Measurements from ENCODE around the gene GLYR1. TPM values are rescaled to one million over a fixed set of nuclear protein-coding genes. Genes with fewer than 3 reads are reported as not detected.

The GLYR1 gene
- polyA plus RNA-seq, 1 donor from 2014 or later = 78.6 TPM

DNA sequence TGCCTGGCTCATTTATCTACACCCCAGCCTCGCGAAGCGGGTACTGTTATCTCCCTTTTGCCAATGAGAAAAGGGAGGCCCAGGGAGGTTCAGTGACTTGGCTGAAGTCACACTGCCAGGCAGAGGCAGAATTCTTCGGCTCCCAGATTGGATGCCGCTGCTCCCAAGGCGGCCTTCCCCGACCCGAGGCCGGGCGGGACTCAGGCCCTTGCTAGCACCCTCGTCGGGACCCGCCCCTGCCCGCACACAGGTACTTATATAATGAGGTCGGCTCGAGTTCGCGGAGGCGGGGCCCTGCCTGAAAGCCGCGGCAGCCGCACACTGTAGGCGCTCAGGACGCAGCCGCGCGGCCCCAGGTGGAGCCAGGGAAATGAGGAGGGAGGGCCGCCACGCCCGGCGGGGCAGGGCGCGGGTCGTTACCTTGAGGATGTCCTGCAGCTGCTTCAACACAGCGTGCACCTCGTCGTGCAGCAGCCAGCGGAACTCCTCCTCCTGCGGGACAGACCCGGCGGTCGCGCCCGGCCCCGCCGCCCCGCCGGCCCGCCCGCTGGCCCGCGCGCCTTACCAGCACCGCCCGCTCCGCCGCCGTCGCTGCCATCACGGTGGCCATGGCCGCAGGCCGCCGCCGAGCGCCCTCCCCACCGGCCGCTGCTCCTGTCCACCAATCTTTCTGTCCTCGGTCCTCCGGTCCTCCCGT is 45.0 kb downstream of the GLYR1 start, which contains the start of gene ROGDI:
Gene ROGDI (minus strand): TSS at position 672 of the 697 bp plus-strand sequence. CDS start 62 bp downstream, at position 610.
- H3K9me3 ChIP-seq (ENCODE audit: low read length) = no peaks in the 10 kb centered on the region
- TF ChIP-seq EP300 (conservative IDR thresholded peaks at IDR 0.05; ENCODE audit: poor library complexity, severe bottlenecking) = peak; percentile 15
- no peak for TF ChIP-seq SMC3 (conservative IDR thresholded peaks at IDR 0.05; ENCODE audit: poor library complexity)
- peak; percentile 67 for TF ChIP-seq MXI1 (conservative IDR thresholded peaks at IDR 0.05; ENCODE audit: poor library complexity, severe bottlenecking)
- peak; percentile 19 for TF ChIP-seq RAD21 (conservative IDR thresholded peaks at IDR 0.05)
- peak within 1 kb of the TSS; percentile 83 for H2AFZ ChIP-seq (ENCODE audit: low read depth, low read length)
- no peaks in the 10 kb centered on the region for H3K27me3 ChIP-seq (ENCODE audit: insufficient read depth, low read depth, low read length)
- H4K20me1 ChIP-seq (ENCODE audit: insufficient read depth) = no peaks in the 10 kb centered on the region
- H3K9ac ChIP-seq (ENCODE audit: low read length) = peak within 1 kb of the TSS; percentile 83
- no peaks in the 10 kb centered on the region for H3F3A ChIP-seq (ENCODE audit: insufficient read depth, low read length, poor library complexity, severe bottlenecking)
- peak within 1 kb of the TSS; percentile 99 for H3K4me2 ChIP-seq (ENCODE audit: low read length)
- H3K36me3 ChIP-seq (ENCODE audit: insufficient read depth, low read length) = no peaks in the 10 kb centered on the region
- peak within 1 kb of the TSS; percentile 92 for H3K4me3 ChIP-seq (ENCODE audit: low read length)
- H3K9me2 ChIP-seq (ENCODE audit: insufficient read depth, low read length) = no peaks in the 10 kb centered on the region
- peak within 1 kb of the TSS; percentile 86 for H3K27ac ChIP-seq (ENCODE audit: low read length)
- H3K79me2 ChIP-seq (replicated peaks; ENCODE audit: insufficient read depth, low read length) = no peaks in the 10 kb centered on the region

DNA sequence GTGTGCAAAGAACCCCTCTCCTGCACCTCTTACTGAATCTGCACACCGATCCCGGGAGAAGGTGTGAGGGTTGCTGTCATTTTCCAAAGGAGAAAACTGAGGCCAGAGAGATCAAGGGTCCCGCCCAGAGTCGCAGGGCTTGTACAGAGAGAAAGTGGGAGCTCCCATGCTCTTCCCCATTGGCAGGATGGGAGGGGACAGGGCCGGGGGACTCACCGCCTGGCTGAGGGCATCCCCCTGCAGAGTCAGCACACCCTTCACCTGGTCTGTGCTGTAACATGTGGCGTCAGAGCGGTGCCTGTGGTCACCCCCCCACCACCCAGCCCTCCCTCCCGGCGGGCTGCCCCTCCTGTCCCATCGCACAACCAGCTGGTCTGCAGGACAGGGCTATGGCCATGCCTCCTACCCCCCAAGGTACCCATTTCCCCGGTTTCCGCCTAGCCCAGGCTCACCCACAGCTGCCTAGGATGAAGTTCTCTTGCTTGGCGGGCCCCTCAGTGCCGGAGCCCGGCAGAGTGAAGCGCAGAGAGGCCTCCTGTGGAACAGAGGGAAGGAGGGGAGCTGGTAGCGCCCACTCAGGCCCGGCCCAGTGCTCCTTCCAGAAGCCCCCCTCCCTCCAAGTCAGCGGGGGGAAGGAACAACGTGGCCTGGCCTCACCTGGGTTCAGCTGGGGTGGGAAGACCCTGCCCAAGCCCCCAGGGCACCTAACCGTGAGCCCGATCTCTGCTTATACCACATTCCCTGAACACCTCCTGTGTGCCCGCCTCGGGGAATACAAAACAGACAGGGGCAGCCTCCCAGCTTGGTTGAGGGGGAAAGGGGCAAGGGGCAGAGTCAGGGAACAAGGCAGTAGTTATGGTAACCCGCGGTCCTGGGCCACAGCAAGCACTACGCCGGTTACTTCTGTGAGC is 45.8 kb downstream of the GLYR1 start:
- peak overlapping the region; percentile 92 for H3K4me3 ChIP-seq (ENCODE audit: low read length)
- no peaks in the 10 kb centered on the region for H3K27me3 ChIP-seq (ENCODE audit: insufficient read depth, low read depth, low read length)
- no peaks in the 10 kb centered on the region for H4K20me1 ChIP-seq (ENCODE audit: insufficient read depth)
- no peaks in the 10 kb centered on the region for H3K9me2 ChIP-seq (ENCODE audit: insufficient read depth, low read length)
- peak overlapping the region; percentile 83 for H3K9ac ChIP-seq (ENCODE audit: low read length)
- peak overlapping the region; percentile 86 for H3K27ac ChIP-seq (ENCODE audit: low read length)
- TF ChIP-seq POLR2AphosphoS5 (IDR thresholded peaks at IDR 0.05) (no peak), RAD21 (conservative IDR thresholded peaks at IDR 0.05) (no peak), EP300 (conservative IDR thresholded peaks at IDR 0.05; ENCODE audit: poor library complexity, severe bottlenecking) (no peak), MXI1 (conservative IDR thresholded peaks at IDR 0.05; ENCODE audit: poor library complexity, severe bottlenecking) (no peak)
- TF ChIP-seq, protein P1, sequence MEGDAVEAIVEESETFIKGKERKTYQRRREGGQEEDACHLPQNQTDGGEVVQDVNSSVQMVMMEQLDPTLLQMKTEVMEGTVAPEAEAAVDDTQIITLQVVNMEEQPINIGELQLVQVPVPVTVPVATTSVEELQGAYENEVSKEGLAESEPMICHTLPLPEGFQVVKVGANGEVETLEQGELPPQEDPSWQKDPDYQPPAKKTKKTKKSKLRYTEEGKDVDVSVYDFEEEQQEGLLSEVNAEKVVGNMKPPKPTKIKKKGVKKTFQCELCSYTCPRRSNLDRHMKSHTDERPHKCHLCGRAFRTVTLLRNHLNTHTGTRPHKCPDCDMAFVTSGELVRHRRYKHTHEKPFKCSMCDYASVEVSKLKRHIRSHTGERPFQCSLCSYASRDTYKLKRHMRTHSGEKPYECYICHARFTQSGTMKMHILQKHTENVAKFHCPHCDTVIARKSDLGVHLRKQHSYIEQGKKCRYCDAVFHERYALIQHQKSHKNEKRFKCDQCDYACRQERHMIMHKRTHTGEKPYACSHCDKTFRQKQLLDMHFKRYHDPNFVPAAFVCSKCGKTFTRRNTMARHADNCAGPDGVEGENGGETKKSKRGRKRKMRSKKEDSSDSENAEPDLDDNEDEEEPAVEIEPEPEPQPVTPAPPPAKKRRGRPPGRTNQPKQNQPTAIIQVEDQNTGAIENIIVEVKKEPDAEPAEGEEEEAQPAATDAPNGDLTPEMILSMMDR (IDR thresholded peaks at IDR 0.05; ENCODE audit: poor library complexity, severe bottlenecking) = no peak
- H3K9me3 ChIP-seq (ENCODE audit: low read length) = no peaks in the 10 kb centered on the region
- no peak overlapping the region for H2AFZ ChIP-seq (ENCODE audit: low read depth, low read length)
- no peaks in the 10 kb centered on the region for H3K36me3 ChIP-seq (ENCODE audit: insufficient read depth, low read length)
- no peaks in the 10 kb centered on the region for H3F3A ChIP-seq (ENCODE audit: insufficient read depth, low read length, poor library complexity, severe bottlenecking)
- H3K79me2 ChIP-seq (replicated peaks; ENCODE audit: insufficient read depth, low read length) = no peaks in the 10 kb centered on the region
- H3K4me2 ChIP-seq (ENCODE audit: low read length) = peak overlapping the region; percentile 62

GRCh38 chr16:4800290-4801041 is 46.6 kb downstream of the GLYR1 start:
- no peaks in the 10 kb centered on the region for H3K9me2 ChIP-seq (ENCODE audit: insufficient read depth, low read length)
- H2AFZ ChIP-seq (ENCODE audit: low read depth, low read length) = no peak overlapping the region
- no peaks in the 10 kb centered on the region for H3K27me3 ChIP-seq (ENCODE audit: insufficient read depth, low read depth, low read length)
- H4K20me1 ChIP-seq (ENCODE audit: insufficient read depth) = no peaks in the 10 kb centered on the region
- TF ChIP-seq SMC3 (conservative IDR thresholded peaks at IDR 0.05; ENCODE audit: poor library complexity) = no peak
- TF ChIP-seq REST (IDR thresholded peaks at IDR 0.05; ENCODE audit: borderline replicate concordance) = no peak
- TF ChIP-seq, protein P1 (IDR thresholded peaks at IDR 0.05; ENCODE audit: poor library complexity, severe bottlenecking) = no peak
- no peak for TF ChIP-seq TAF1 (IDR thresholded peaks at IDR 0.05; ENCODE audit: low read depth)
- no peak for TF ChIP-seq EZH2 (IDR thresholded peaks at IDR 0.05; ENCODE audit: borderline replicate concordance, insufficient read depth, low read length, poor library complexity, severe bottlenecking)
- no peak for TF ChIP-seq POLR2AphosphoS5 (IDR thresholded peaks at IDR 0.05)
- no peak for TF ChIP-seq RAD21 (conservative IDR thresholded peaks at IDR 0.05)
- TF ChIP-seq MXI1 (conservative IDR thresholded peaks at IDR 0.05; ENCODE audit: poor library complexity, severe bottlenecking) = no peak
- no peak for TF ChIP-seq EP300 (conservative IDR thresholded peaks at IDR 0.05; ENCODE audit: poor library complexity, severe bottlenecking)
- no peak overlapping the region for H3K4me2 ChIP-seq (ENCODE audit: low read length)
- no peaks in the 10 kb centered on the region for H3K79me2 ChIP-seq (replicated peaks; ENCODE audit: insufficient read depth, low read length)
- no peaks in the 10 kb centered on the region for H3K9me3 ChIP-seq (ENCODE audit: low read length)
- H3K9ac ChIP-seq (ENCODE audit: low read length) = no peak overlapping the region
- no peaks in the 10 kb centered on the region for H3K36me3 ChIP-seq (ENCODE audit: insufficient read depth, low read length)
- no peaks in the 10 kb centered on the region for H3F3A ChIP-seq (ENCODE audit: insufficient read depth, low read length, poor library complexity, severe bottlenecking)
- H3K4me3 ChIP-seq (ENCODE audit: low read length) = peak overlapping the region; percentile 92
- no peak overlapping the region for H3K27ac ChIP-seq (ENCODE audit: low read length)

Data from neural cell (in vitro differentiated cells).